GM21619 (cell line): ENCODE results near the gene ADAMTS17.
"Not testable (repeated sequence)": the region's sequence is repeated elsewhere in the genome, so short reads cannot be mapped to it uniquely, and the experiment has no call there.

Source experiments
- ATAC-seq: cut with Tn5 transposase; IDR thresholded peaks from one replicate; pipeline ENCODE4 v1.9.1; 2021; ENCODE audit not compliant: unreplicated experiment

ADAMTS17 gene

GRCh38 chr15:100339999-100340398 lies 1.8 kb downstream of the ADAMTS17 start:
- no peak for ATAC-seq

DNA sequence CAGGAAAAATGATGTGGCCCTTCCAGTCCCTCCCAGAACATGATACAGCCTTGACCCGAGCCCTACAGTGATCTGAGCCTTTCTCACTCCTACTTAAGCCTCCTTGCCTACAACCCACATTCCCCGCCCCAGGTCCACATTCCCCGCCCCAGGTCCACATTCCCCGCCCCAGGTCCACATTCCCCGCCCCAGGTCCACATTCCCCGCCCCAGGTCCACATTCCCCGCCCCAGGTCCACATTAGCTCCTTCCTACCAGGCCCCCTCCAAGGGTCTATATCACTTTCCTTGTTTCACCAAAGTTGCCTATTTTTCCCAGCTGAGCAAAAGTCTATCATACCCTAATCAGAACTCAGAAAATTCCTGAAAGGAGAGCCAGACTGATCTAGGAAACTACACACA lies 2.3 kb downstream of the ADAMTS17 start:
- not testable (repeated sequence) for ATAC-seq

DNA sequence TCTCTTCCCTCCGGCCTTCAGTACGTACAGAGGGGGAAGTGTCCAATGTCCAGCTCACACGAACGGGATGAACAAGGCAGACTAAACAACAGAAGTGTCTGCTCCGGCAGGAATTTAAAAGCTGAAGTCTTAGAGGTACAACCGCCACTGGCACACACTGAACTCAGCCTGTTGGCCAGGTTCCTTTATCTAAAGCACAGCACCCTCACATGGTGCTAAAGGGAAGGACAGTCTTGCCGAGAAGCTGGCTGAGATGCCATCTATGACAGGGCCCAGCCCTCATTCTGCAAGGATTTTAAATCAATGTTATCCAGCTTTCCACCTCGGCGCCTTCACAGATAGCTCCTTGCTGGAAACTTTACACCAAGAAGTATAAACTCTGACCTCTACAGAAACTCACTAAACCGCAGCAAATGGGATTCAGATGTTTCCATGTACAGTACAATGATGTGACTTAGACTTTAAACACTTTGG lies 2.8 kb downstream of the ADAMTS17 start:
- ATAC-seq: no peak

DNA sequence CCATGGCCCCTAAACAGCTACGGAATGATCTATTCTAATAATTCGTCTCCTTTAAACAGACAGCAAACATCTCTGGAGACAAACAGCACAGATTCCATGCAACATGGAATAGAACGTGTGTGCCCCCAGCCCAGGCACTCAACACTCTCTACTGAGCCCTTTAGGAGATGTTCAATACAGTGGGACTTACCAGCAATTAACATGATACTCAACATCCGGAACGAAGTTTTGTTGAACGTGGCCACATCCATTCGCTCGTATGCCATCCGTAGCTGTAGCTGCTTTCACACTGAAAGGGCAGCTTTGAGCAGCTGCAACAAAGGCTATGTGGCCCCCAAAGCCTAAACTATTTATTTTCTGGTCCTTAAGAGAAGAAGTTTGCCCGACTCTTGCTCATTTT lies 3.5 kb downstream of the ADAMTS17 start:
- no peak for ATAC-seq

- ATAC-seq: no peak
These were observed 4.4 kb downstream of the ADAMTS17 start for GRCh38 chr15:100337096-100338044.

GRCh38 chr15:100336061-100336460 lies 5.7 kb downstream of the ADAMTS17 start:
- ATAC-seq: no peak

GRCh38 chr15:100335335-100335999 lies 6.3 kb downstream of the ADAMTS17 start:
- no peak for ATAC-seq

- ATAC-seq: no peak
These were observed 6.9 kb downstream of the ADAMTS17 start for GRCh38 chr15:100334905-100335304.

DNA sequence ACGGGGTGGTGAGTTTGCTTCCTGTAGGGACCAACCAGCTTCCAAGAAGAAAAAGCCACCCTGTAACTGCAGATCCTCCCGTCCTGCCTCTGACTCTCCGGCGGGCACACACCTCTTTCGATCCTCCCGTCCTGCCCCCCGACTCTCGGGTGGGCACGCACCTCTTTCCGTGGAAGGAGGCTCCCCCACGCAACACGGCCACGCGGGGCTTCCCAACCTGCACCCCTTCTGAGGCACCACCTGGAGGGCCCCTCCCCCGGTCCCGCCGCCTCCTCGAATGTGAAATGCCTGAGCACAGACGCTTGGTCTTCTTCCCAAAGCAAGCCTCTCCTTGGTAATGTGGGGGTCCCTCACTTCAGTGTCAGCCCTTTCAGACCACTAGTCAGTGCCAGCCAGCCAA lies 7.3 kb downstream of the ADAMTS17 start:
- no peak for ATAC-seq

DNA sequence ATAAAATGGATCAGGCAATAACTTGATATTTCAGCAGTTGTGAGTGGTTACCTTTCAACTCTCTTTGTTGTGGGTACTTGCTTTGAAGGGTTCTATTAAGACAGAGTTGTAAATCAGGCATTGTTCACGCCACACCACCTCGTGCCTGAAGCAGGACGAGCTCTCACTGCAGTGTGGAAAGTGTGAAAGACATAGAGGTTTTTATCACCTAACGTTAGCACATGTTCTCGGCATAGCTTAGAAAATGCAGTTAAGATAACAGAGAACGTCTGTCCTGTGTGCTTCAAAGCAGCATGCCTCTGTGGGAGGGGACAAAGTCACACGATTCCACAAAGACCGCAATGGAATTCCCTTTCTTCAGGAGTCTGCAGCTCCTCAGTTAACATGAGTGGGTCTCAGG lies 7.8 kb downstream of the ADAMTS17 start:
- no peak for ATAC-seq

DNA sequence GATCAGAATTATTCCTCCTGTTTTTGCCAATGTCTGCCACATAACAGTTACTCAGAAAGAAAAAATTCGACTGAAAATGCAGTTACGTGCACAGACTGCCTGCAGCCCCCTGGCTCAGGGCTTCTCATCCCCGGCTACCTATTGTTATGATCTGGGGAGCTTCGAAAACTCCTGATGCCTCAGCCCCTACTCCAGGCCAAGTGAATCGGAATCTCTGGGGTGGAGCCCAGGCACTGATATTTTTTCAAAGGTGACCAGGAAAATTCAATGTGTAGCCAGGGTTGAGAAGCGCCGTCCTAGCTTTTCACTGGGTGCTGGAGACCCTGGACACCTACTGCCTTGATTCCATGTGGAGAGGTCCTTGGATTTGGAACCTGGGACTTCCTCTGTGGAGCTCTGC lies 8.5 kb downstream of the ADAMTS17 start:
- ATAC-seq: no peak

DNA sequence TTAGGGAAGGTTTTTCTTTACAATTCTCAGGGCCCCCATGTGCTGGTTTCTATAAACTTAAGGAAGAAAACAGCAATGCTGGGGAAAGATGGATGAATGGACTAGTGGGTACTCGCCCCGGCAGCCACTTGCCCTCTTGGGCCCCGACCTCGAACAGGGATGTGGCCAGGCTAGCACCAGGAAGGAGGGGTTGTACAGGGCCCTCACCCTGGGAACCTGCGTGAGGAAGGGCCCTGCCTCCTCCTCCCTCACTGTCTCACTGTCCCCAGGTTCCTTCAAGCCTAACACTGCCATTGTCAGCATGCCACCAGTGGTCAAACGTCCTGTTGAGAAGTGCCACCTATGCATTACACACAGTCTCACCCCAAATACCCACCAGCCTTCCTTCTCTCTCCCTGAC lies 9.1 kb downstream of the ADAMTS17 start:
- ATAC-seq: no peak

DNA sequence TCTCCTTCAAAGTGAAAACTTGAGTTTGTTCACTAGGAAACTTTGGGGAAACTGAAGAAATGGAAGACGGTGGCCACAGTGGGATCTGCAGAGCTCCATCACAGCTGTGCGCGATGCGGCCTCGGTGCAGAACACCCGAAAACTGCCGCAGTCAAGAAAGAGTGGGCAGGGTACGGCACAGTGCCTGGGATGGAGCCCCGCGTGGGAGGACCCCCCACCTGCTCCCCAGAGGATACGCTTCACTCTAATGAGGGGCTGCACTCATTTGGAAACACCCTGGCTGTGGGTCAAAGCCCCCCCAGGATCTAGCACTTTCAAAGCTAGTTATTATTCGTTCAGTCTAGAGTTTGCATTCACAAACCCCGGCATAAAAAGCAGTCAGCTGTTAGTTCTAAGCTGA lies 9.5 kb downstream of the ADAMTS17 start:
- ATAC-seq: no peak

GRCh38 chr15:100330629-100331215 lies 11.1 kb downstream of the ADAMTS17 start:
- no peak for ATAC-seq

DNA sequence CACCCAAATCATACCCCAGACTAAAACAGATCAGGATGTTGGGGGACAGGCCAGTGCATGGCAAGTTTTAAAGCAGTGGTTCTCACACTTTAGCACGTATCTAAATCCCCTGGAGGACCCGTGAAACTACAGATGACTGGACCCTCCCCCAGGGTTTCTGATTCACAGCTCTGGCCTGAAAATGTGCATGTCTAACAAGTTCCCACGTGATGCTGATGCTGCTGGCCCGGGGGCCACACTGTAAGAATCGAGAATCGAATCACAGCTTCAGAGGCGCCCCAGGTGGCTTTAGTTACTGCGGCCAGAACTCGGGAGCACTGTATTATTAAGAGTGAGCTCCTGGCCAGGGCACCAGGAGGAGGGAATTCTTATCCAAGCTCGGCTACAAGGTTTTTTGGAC lies 11.6 kb downstream of the ADAMTS17 start:
- no peak for ATAC-seq

GRCh38 chr15:100328796-100329195 lies 13.0 kb downstream of the ADAMTS17 start:
- ATAC-seq: no peak

GRCh38 chr15:100318880-100319279 lies 22.9 kb downstream of the ADAMTS17 start:
- ATAC-seq: no peak

GRCh38 chr15:100314809-100315400 lies 26.9 kb downstream of the ADAMTS17 start:
- ATAC-seq: no peak

DNA sequence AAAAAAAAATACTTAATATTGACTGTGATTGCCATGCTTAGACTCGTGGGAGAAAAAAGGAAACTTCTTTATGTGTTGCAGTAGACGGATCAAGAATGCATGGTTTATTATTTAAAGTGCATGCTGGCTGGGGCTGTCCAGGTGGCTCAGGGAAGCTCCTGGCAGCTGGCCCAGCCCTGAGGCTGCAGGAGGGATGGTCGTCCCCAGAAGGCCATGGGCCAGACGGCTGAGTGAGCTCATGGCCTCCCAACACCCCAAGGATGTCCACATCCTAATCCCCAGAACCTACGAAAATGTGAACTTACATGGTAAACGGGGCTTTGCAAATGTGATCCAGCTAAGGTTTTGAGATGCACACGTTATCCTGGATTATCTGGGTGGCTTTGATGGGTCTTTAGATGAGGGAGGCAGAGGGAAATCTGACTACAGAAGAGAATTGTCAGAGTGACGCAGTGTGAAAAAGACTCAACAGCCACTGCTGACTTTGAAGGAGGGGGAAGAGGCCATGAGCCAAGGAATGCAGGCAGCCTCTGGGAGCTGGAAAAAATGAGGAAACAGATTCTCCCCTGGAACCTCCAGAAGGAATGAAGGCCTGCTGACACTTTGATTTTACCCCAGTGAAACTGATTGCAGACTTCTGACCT lies 29.8 kb downstream of the ADAMTS17 start:
- ATAC-seq: no peak

- no peak for ATAC-seq
These were observed 30.6 kb downstream of the ADAMTS17 start for GRCh38 chr15:100311154-100311625.
